Measurements from ENCODE around the gene GTF3C6. TPM values are rescaled to one million over a fixed set of nuclear protein-coding genes. Genes with fewer than 3 reads are reported as not detected.

Gene GTF3C6
- total and polyA plus RNA-seq, 2 of the 8 experiments (the other 6 are each of a cell fraction or from before 2014, with no cell fraction given), result 13.1 to 87.4 TPM

DNA sequence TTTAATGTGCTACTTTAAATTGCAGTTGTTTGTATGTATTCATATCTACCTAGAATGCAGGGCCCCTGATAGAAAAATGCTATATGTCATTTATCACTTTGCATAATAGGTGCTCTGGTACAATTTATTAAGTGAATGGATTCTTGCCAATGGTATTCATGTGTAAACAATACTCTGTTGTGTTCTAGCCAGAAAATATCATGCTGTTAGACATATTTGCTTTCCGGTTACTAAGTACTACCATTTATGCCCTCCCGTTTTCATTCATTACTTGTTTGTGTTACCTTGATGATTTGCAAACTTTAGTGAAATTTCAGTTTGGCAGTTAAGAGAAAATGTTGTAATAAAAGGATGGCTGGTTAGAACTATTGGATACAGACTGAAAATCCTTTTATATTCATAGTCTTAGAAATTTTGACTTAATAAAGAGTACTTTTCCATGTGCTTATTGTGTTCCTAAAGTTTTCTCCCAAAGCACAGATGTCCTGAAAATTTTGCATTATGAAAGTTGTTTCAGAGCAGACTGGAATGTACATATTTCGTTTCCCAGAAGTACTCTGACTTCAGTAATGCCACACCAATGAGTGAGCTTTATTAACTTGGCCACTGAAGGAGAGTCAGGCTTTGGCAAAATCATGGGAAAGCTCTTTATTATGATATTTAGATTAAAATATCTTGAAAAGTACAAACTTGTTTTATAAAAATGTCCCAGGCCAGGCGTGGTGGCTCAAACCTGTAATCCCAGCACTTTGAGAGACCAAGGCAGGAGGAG lies 54.8 kb downstream of the GTF3C6 start:
- peaks cover 0 to 70% (median 38%) of the 10 kb centered on the region in 4 experiments; a peak in 7 of 8 replicates for H3K36me3 ChIP-seq (ENCODE audit: control insufficient read depth in 2 of 4, insufficient read depth in 4 of 4, low read length in 3 of 4)
- H4K91ac ChIP-seq (replicated peaks; ENCODE audit: insufficient read length, low read length), result no peak overlapping the region
- H3K4me2 ChIP-seq (ENCODE audit: insufficient read depth in 1 of 2, low read depth in 2 of 2, low read length in 2 of 2), result no peak overlapping the region
- H4K8ac ChIP-seq (ENCODE audit: extremely low read depth, insufficient read depth, low read length), result no peak overlapping the region
- H2BK120ac ChIP-seq (replicated peaks; ENCODE audit: low read depth, low read length), result no peak overlapping the region
- H4K5ac ChIP-seq (ENCODE audit: insufficient read length, low read depth, low read length), result no peak overlapping the region
- no peak overlapping the region for H3K4ac ChIP-seq (replicated peaks; ENCODE audit: insufficient read length, low read depth, low read length)
- H3K56ac ChIP-seq (replicated peaks; ENCODE audit: insufficient read length, low read depth, low read length), result no peak overlapping the region
- H2BK5ac ChIP-seq (ENCODE audit: low read depth, low read length), result no peak overlapping the region
- H3K4me1 ChIP-seq (replicated peaks in 1 of 4; ENCODE audit: control insufficient read depth in 3 of 4, insufficient read depth in 4 of 4, low read length in 3 of 4), result no peaks in the 10 kb centered on the region
- no peaks in the 10 kb centered on the region for H4K20me1 ChIP-seq (replicated peaks in 1 of 2; ENCODE audit: control insufficient read depth in 1 of 2, insufficient read depth in 2 of 2, low read length in 2 of 2)
- H3K4me3 ChIP-seq (ENCODE audit: extremely low read depth in 1 of 4, insufficient read depth in 2 of 4, low read depth in 3 of 4, low read length in 4 of 4), result no peak overlapping the region
- no peak overlapping the region for H3K14ac ChIP-seq (ENCODE audit: insufficient read length)
- no peaks in the 10 kb centered on the region for H3K27me3 ChIP-seq (replicated peaks in 1 of 4; ENCODE audit: control insufficient read depth in 3 of 4, extremely low read depth in 1 of 4, insufficient read depth in 3 of 4, low read length in 3 of 4)
- no peak overlapping the region for H2AFZ ChIP-seq (ENCODE audit: low read length)
- no peaks in the 10 kb centered on the region for H3K23me2 ChIP-seq (ENCODE audit: low read depth, low read length)
- no peak overlapping the region for H2BK20ac ChIP-seq (ENCODE audit: low read length)
- ChIA-PET CTCF (ENCODE audit: partially characterized antibody) (interaction anchor here (2.3 to 4.7 kb wide), 2 partner anchors 14 to 196 kb away, joined by 24 to 59 read pairs; no protein-coding TSS in a partner anchor), POLR2A (ENCODE audit: partially characterized antibody) (no interaction called here)
- H2BK12ac ChIP-seq (ENCODE audit: low read depth, low read length), result no peak overlapping the region
- no peak for DNase-seq (ENCODE audit: low read depth in 1 of 2, low spot score in 2 of 2)
- no peak overlapping the region for H2AK5ac ChIP-seq (ENCODE audit: low read depth, low read length)
- H3K79me1 ChIP-seq (ENCODE audit: low read depth, low read length), result no peaks in the 10 kb centered on the region; the same call in 1 of the 2 replicates
- no peak overlapping the region for H3K23ac ChIP-seq (ENCODE audit: insufficient read length)
- H3K79me2 ChIP-seq (ENCODE audit: control insufficient read depth in 1 of 2, insufficient read depth in 2 of 2, low read length in 2 of 2), result no peaks in the 10 kb centered on the region
- H2BK15ac ChIP-seq (ENCODE audit: low read length), result no peak overlapping the region
- no peak overlapping the region for H3K9ac ChIP-seq (replicated peaks in 1 of 4; ENCODE audit: extremely low read depth in 1 of 4, low read depth in 3 of 4, low read length in 3 of 4)
- WGBS, 2 experiments (ENCODE audit: extremely low coverage in 1 of 2, insufficient coverage in 1 of 2, insufficient read length in 1 of 2, insufficient replicate concordance in 2 of 2, low coverage in 1 of 2, low lambda C conversion rate in 2 of 2, missing lambda C conversion rate in 1 of 2), result 86% methylated on average over 4 of the region's 4 CpGs; no CpG with 5 or more reads in 1 of the 2 experiments
- no peak overlapping the region for H3K27ac ChIP-seq (ENCODE audit: low read depth, low read length)
- H3K18ac ChIP-seq (ENCODE audit: extremely low read depth, low read length), result no peak overlapping the region
- peaks cover 7 to 12% of the 10 kb centered on the region in 2 experiments; a peak in 3 of 4 replicates for H3K9me3 ChIP-seq (ENCODE audit: insufficient read depth in 2 of 2, low read depth in 1 of 2, low read length in 1 of 2)
- no peak for FAIRE-seq
- TF ChIP-seq PHF8 (conservative IDR thresholded peaks at IDR 0.05; ENCODE audit: low read depth, low read length), result no peak
- no peak for TF ChIP-seq RBBP5 (IDR thresholded peaks at IDR 0.05; ENCODE audit: borderline replicate concordance, low read depth, low read length)
- no peak for TF ChIP-seq TEAD4 (IDR thresholded peaks at IDR 0.05; ENCODE audit: low read depth, low read length)
- TF ChIP-seq TCF12 (IDR thresholded peaks at IDR 0.05; ENCODE audit: low read depth, low read length), result no peak
- TF ChIP-seq SP1 (IDR thresholded peaks at IDR 0.05; ENCODE audit: low read depth, low read length), result no peak
- no peak for TF ChIP-seq JUND (IDR thresholded peaks at IDR 0.05; ENCODE audit: low read length)
- TF ChIP-seq, protein P1, sequence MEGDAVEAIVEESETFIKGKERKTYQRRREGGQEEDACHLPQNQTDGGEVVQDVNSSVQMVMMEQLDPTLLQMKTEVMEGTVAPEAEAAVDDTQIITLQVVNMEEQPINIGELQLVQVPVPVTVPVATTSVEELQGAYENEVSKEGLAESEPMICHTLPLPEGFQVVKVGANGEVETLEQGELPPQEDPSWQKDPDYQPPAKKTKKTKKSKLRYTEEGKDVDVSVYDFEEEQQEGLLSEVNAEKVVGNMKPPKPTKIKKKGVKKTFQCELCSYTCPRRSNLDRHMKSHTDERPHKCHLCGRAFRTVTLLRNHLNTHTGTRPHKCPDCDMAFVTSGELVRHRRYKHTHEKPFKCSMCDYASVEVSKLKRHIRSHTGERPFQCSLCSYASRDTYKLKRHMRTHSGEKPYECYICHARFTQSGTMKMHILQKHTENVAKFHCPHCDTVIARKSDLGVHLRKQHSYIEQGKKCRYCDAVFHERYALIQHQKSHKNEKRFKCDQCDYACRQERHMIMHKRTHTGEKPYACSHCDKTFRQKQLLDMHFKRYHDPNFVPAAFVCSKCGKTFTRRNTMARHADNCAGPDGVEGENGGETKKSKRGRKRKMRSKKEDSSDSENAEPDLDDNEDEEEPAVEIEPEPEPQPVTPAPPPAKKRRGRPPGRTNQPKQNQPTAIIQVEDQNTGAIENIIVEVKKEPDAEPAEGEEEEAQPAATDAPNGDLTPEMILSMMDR (IDR thresholded peaks at IDR 0.05; ENCODE audit: control extremely low read depth in 1 of 3, insufficient read depth in 1 of 3, low read depth in 1 of 3, low read length in 3 of 3), result no peak
- TF ChIP-seq CBX5 (IDR thresholded peaks at IDR 0.05; ENCODE audit: low read depth, low read length), result no peak
- TF ChIP-seq CREB1 (IDR thresholded peaks at IDR 0.05), result no peak
- TF ChIP-seq HDAC6 (IDR thresholded peaks at IDR 0.05; ENCODE audit: low read depth, low read length), result no peak
- no peak for TF ChIP-seq CHD2 (IDR thresholded peaks at IDR 0.05; ENCODE audit: low read length)

Measured in H1 (cell line).